PFSK-1 (cell line): ENCODE data around the gene FER1L5.

Experiments used
- POLR2AphosphoS5 ChIP-seq: IDR thresholded peaks from 2 replicates; pipeline ENCODE4 v1.6.1; 2012; ENCODE audit warnings: low read depth, mild to moderate bottlenecking, control low read depth, low read length, moderate library complexity
- REST ChIP-seq, 2 experiments: IDR thresholded peaks; 2 replicates each; pipeline versions ENCODE4 v1.6.1 to v1.8.0; 2011 to 2012; ENCODE audit warnings: low read depth in 2 of 2, low read length in 2 of 2, control low read depth in 1 of 2, inconsistent platforms in 1 of 2, mild to moderate bottlenecking in 1 of 2, moderate library complexity in 1 of 2; ENCODE audit not compliant: insufficient read depth in 1 of 2
- TAF1 ChIP-seq: IDR thresholded peaks from 2 replicates; pipeline ENCODE4 v1.6.1; 2012; ENCODE audit warnings: low read length, control low read depth, borderline replicate concordance; ENCODE audit not compliant: insufficient read depth

- TF ChIP-seq POLR2AphosphoS5 = no peak
- no peak for TF ChIP-seq TAF1
- no peak for TF ChIP-seq REST (IDR thresholded peaks at IDR 0.05; ENCODE audit: insufficient read depth in 1 of 2, low read depth in 2 of 2, low read length in 2 of 2)
Measured at GRCh38 chr2:96680561-96681141, 38.1 kb downstream of the FER1L5 start.
